H9 (cell line): ENCODE measurements around the gene TFF2. TPM values are rescaled to one million over a fixed set of nuclear protein-coding genes. Genes with fewer than 3 reads are reported as not detected.

ENCODE experiments used
- DNase-seq: peaks from one replicate; pipeline ENCODE4 v3.0.0-alpha.2; 2017
- H2AFZ ChIP-seq: one replicate; pipeline ENCODE4 v1.6.1; 2013; ENCODE audit warnings: mild to moderate bottlenecking, low read length, control low read depth, moderate library complexity
- H2AK5ac ChIP-seq: 2 replicates; pipeline ENCODE4 v1.6.1; 2013; ENCODE audit warnings: low read length, control low read depth, mixed read lengths; ENCODE audit not compliant: insufficient read length
- H2BK120ac ChIP-seq: one replicate; pipeline ENCODE4 v1.6.1; 2013; ENCODE audit warnings: low read depth, mild to moderate bottlenecking, low read length, control low read depth, inconsistent platforms; ENCODE audit not compliant: poor library complexity, severe bottlenecking
- H2BK12ac ChIP-seq: 2 replicates; pipeline ENCODE4 v1.6.1; 2013; ENCODE audit warnings: low read length, control low read depth, mixed read lengths, low read depth; ENCODE audit not compliant: insufficient read length
- H2BK15ac ChIP-seq: 2 replicates; pipeline ENCODE4 v1.6.1; 2013; ENCODE audit warnings: low read depth, low read length, control low read depth
- H2BK20ac ChIP-seq: one replicate; pipeline ENCODE4 v1.6.1; 2013; ENCODE audit warnings: low read depth, mild to moderate bottlenecking, low read length, control low read depth, inconsistent platforms; ENCODE audit not compliant: poor library complexity, severe bottlenecking
- H2BK5ac ChIP-seq: 2 replicates; pipeline ENCODE4 v1.6.1; 2013; ENCODE audit warnings: low read length, control low read depth, mixed read lengths; ENCODE audit not compliant: insufficient read length
- H3K14ac ChIP-seq: 2 replicates; pipeline ENCODE4 v1.6.1; 2013; ENCODE audit warnings: low read length, control low read depth; ENCODE audit not compliant: insufficient read depth
- H3K18ac ChIP-seq: 2 replicates; pipeline ENCODE4 v1.6.1; 2013; ENCODE audit warnings: low read depth, mild to moderate bottlenecking, mixed read lengths, low read length, control low read depth; ENCODE audit not compliant: insufficient read length
- H3K23ac ChIP-seq: 2 replicates; pipeline ENCODE4 v1.6.1; 2013; ENCODE audit warnings: low read length, control low read depth, mixed read lengths, low read depth; ENCODE audit not compliant: insufficient read length
- H3K23me2 ChIP-seq: 2 replicates; pipeline ENCODE4 v1.6.1; 2013; ENCODE audit warnings: low read depth, mild to moderate bottlenecking, mixed read lengths, low read length, control low read depth; ENCODE audit not compliant: insufficient read length, poor library complexity, severe bottlenecking
- H3K27ac ChIP-seq: 2 replicates; pipeline ENCODE4 v1.5.1; 2013; ENCODE audit warnings: low read length, control low read depth, mixed read lengths, low read depth; ENCODE audit not compliant: insufficient read length
- H3K27me3 ChIP-seq: 2 replicates; pipeline ENCODE4 v1.6.1; 2013; ENCODE audit warnings: low read length, control low read depth, inconsistent platforms; ENCODE audit not compliant: insufficient read depth
- H3K4ac ChIP-seq: 2 replicates; pipeline ENCODE4 v1.6.1; 2013; ENCODE audit warnings: low read depth, mild to moderate bottlenecking, control low read depth, inconsistent platforms, low read length, moderate library complexity
- H3K4me1 ChIP-seq: 2 replicates; pipeline ENCODE4 v1.6.1; 2013; ENCODE audit warnings: low read length, control low read depth, inconsistent platforms; ENCODE audit not compliant: insufficient read depth
- H3K4me2 ChIP-seq: 2 replicates; pipeline ENCODE4 v1.6.1; 2013; ENCODE audit warnings: low read length, control low read depth, mixed read lengths; ENCODE audit not compliant: insufficient read length, insufficient read depth
- H3K56ac ChIP-seq: 2 replicates; pipeline ENCODE4 v1.6.1; 2013; ENCODE audit warnings: low read depth, mild to moderate bottlenecking, mixed read lengths, low read length, control low read depth; ENCODE audit not compliant: insufficient read length
- H3K79me1 ChIP-seq: 2 replicates; pipeline ENCODE4 v1.6.1; 2013; ENCODE audit warnings: low read depth, mild to moderate bottlenecking, moderate library complexity, low read length, control low read depth, inconsistent platforms; ENCODE audit not compliant: insufficient read depth, poor library complexity, severe bottlenecking
- H3K79me2 ChIP-seq: 2 replicates; pipeline ENCODE4 v1.6.1; 2013; ENCODE audit warnings: low read length, control low read depth, inconsistent platforms; ENCODE audit not compliant: insufficient read depth
- H3K9ac ChIP-seq: 2 replicates; pipeline ENCODE4 v1.6.1; 2013; ENCODE audit warnings: low read length, control low read depth, mixed read lengths; ENCODE audit not compliant: insufficient read length; ENCODE audit errors: extremely low read depth
- H3K9me3 ChIP-seq: one replicate; pipeline ENCODE4 v1.6.1; 2013; ENCODE audit warnings: low read depth, low read length, inconsistent platforms; ENCODE audit not compliant: control insufficient read depth
- H3T11ph ChIP-seq: one replicate; pipeline ENCODE4 v1.6.1; 2013; ENCODE audit warnings: mild to moderate bottlenecking, low read length, control low read depth, inconsistent platforms
- H4K20me1 ChIP-seq: one replicate; pipeline ENCODE4 v1.6.1; 2013; ENCODE audit not compliant: control insufficient read depth, insufficient read length, insufficient read depth
- H4K5ac ChIP-seq: 2 replicates; pipeline ENCODE4 v1.6.1; 2013; ENCODE audit warnings: low read depth, mild to moderate bottlenecking, mixed read lengths, low read length, control low read depth; ENCODE audit not compliant: insufficient read length
- H4K8ac ChIP-seq: replicated peaks from 2 replicates; pipeline ENCODE4 v1.6.1; 2013; ENCODE audit warnings: low read length, control low read depth, mixed read lengths, low read depth; ENCODE audit not compliant: insufficient read length
- H4K91ac ChIP-seq: 2 replicates; pipeline ENCODE4 v1.6.1; 2013; ENCODE audit warnings: low read depth, mild to moderate bottlenecking, moderate library complexity, mixed read lengths, low read length, control low read depth; ENCODE audit not compliant: insufficient read length
- H3K27ac Mint-ChIP-seq, 3 experiments: 2 replicates in 2 of 3; 3 replicates in 1 of 3; pipeline ENCODE4 v1.8.0; 2020 to 2021; ENCODE audit warnings: mixed read lengths in 3 of 3, mild to moderate bottlenecking in 1 of 3, moderate library complexity in 1 of 3
- H3K27me3 Mint-ChIP-seq: 2 replicates; pipeline ENCODE4 v1.8.0; 2021; ENCODE audit warnings: low read depth, mild to moderate bottlenecking, moderate library complexity, mixed read lengths
- H3K36me3 Mint-ChIP-seq, 3 experiments: 2 replicates in 2 of 3; 3 replicates in 1 of 3; pipeline ENCODE4 v1.8.0; 2020 to 2021; ENCODE audit warnings: low read depth in 3 of 3, mixed read lengths in 3 of 3; ENCODE audit not compliant: insufficient read depth in 1 of 3
- H3K4me1 Mint-ChIP-seq, 2 experiments: 2 replicates each; pipeline ENCODE4 v1.8.0; 2020; ENCODE audit warnings: mixed read lengths in 2 of 2
- H3K4me3 Mint-ChIP-seq, 2 experiments: 2 replicates in 1 of 2; 3 replicates in 1 of 2; pipeline ENCODE4 v1.8.0; 2020 to 2021; ENCODE audit warnings: mild to moderate bottlenecking in 2 of 2, mixed read lengths in 2 of 2, moderate library complexity in 1 of 2
- H3K9me3 Mint-ChIP-seq, 2 experiments: 2 replicates in 1 of 2; 3 replicates in 1 of 2; pipeline ENCODE4 v1.8.0; 2020; ENCODE audit warnings: mild to moderate bottlenecking in 2 of 2, mixed read lengths in 2 of 2, moderate library complexity in 1 of 2
- WGBS: extraction: QIAGEN DNeasy Blood & Tissue Kit; methylation state at CpG from one replicate; pipeline ENCODE4 v1.1.7; 2013; ENCODE audit warnings: missing lambda C conversion rate, low lambda C conversion rate, mixed read lengths; ENCODE audit not compliant: insufficient read length; ENCODE audit errors: extremely low coverage; 5-methylcytosine and 5-hydroxymethylcytosine counted together
- total RNA-seq: library from RNA; stranded (reverse); gene quantifications from 2 replicates; pipeline ENCODE4 v1.2.1, GENCODE V29; 2021
- TF ChIP-seq, protein P1 (sequence below): fragments of 200-600 bp; sonication (generic); conservative IDR thresholded peaks from 3 replicates; pipeline ENCODE4 v1.8.0; 2021; ENCODE audit warnings: antibody characterized with exemption, mild to moderate bottlenecking

Gene TFF2
- total RNA-seq, 1 experiment from 2014 or later: not detected

DNA sequence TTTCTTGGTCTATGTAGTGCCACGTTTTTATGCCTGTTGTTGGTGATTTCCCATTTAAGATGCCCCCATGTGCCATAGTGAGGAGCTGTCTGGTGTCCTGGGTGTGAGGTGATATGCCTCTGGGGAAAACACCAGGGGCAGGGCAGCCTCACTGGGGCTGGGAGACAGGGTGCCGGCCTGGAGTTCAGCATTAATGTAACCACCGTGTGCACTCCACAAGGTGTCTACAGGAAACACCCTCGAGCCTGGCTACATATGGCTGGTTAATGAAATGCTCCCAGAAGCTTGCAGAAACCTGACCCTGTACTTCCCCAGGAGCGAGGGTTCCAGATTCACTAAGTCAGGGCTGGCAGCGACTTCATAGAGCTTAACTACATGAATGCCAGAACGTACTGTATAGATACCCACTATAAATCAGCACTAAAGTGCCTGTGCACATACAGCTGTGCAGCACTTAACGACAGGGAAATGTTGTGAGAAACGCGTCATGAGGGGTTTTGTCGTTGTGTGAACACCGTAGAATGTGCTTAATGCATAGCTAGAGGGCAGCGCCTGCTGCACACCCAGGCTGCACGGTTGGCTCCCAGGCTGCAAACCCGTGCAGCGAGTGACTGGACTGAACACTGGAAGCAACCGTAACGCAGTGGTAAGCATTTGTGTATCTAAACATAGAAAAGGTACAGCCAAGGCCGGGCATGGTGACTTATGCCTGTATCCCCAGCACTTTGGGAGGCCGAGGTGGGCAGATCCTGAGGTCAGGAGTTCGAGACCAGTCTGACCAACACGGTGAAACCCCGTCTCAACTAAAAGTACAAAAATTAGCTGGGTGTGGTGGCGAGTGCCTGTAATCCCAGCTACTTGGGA, 10.4 kb downstream of the TFF2 start:
- no peaks in the 10 kb centered on the region for H3K79me1 ChIP-seq
- no peaks in the 10 kb centered on the region for H3K79me2 ChIP-seq
- no peak overlapping the region for H3K14ac ChIP-seq
- no CpG with 5 or more reads among the region's 24 CpGs for WGBS
- H3T11ph ChIP-seq: no peak overlapping the region
- no peak overlapping the region for H2AFZ ChIP-seq
- peaks cover 1% of the 10 kb centered on the region; the same call in 1 of the 2 replicates for H3K4me1 ChIP-seq
- H3K23ac ChIP-seq: no peak overlapping the region
- H3K27me3 ChIP-seq: no peaks in the 10 kb centered on the region
- no peak for DNase-seq
- Mint-ChIP-seq H3K9me3 (peaks cover 2 to 4% of the 10 kb centered on the region in 2 experiments; a peak in 2 of 5 replicates), H3K27me3 (no peaks in the 10 kb centered on the region), H3K4me3 (no peak overlapping the region), H3K36me3 (no peaks in the 10 kb centered on the region; a peak in 1 of 7 replicates), H3K27ac (no peak overlapping the region; a peak in 1 of 7 replicates), H3K4me1 (peaks cover 26 to 30% of the 10 kb centered on the region in 2 experiments)
- no peak overlapping the region for H3K27ac ChIP-seq
- H3K9ac ChIP-seq: no peak overlapping the region
- no peaks in the 10 kb centered on the region for H4K20me1 ChIP-seq
- no peak overlapping the region for H2BK15ac ChIP-seq
- H3K4me2 ChIP-seq: no peak overlapping the region
- TF ChIP-seq, protein P1, sequence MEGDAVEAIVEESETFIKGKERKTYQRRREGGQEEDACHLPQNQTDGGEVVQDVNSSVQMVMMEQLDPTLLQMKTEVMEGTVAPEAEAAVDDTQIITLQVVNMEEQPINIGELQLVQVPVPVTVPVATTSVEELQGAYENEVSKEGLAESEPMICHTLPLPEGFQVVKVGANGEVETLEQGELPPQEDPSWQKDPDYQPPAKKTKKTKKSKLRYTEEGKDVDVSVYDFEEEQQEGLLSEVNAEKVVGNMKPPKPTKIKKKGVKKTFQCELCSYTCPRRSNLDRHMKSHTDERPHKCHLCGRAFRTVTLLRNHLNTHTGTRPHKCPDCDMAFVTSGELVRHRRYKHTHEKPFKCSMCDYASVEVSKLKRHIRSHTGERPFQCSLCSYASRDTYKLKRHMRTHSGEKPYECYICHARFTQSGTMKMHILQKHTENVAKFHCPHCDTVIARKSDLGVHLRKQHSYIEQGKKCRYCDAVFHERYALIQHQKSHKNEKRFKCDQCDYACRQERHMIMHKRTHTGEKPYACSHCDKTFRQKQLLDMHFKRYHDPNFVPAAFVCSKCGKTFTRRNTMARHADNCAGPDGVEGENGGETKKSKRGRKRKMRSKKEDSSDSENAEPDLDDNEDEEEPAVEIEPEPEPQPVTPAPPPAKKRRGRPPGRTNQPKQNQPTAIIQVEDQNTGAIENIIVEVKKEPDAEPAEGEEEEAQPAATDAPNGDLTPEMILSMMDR: no peak
- H2AK5ac ChIP-seq: no peak overlapping the region
- H3K56ac ChIP-seq: no peak overlapping the region
- no peak overlapping the region for H2BK20ac ChIP-seq
- no peak overlapping the region for H2BK12ac ChIP-seq
- no peak overlapping the region for H3K18ac ChIP-seq
- no peak overlapping the region for H4K91ac ChIP-seq
- no peak overlapping the region for H2BK5ac ChIP-seq
- H2BK120ac ChIP-seq: no peak overlapping the region
- no peak overlapping the region for H4K5ac ChIP-seq
- H3K9me3 ChIP-seq: no peaks in the 10 kb centered on the region
- H3K4ac ChIP-seq: no peak overlapping the region
- no peak overlapping the region for H4K8ac ChIP-seq
- no peaks in the 10 kb centered on the region for H3K23me2 ChIP-seq
